Endothelial cell (in vitro differentiated cells): ENCODE measurements around the gene VPS26B. TPM values are rescaled to one million over a fixed set of nuclear protein-coding genes. Genes with fewer than 3 reads are reported as not detected.
"Not testable (repeated sequence)": the region's sequence is repeated elsewhere in the genome, so short reads cannot be mapped to it uniquely, and the experiment has no call there.

Experiments used
- DNase-seq: peaks from one replicate; pipeline ENCODE4 v3.0.0; 2021; ENCODE audit warnings: low spot score
- H3K27ac Mint-ChIP-seq: one replicate; pipeline ENCODE4 v1.8.0; 2021; ENCODE audit warnings: mixed read lengths, inconsistent platforms; ENCODE audit not compliant: unreplicated experiment
- H3K27me3 Mint-ChIP-seq: one replicate; pipeline ENCODE4 v1.8.0; 2021; ENCODE audit warnings: mild to moderate bottlenecking, moderate library complexity, mixed read lengths, inconsistent platforms; ENCODE audit not compliant: unreplicated experiment
- H3K36me3 Mint-ChIP-seq: one replicate; pipeline ENCODE4 v1.8.0; 2021; ENCODE audit warnings: mild to moderate bottlenecking, low read depth, mixed read lengths, inconsistent platforms; ENCODE audit not compliant: unreplicated experiment
- H3K4me1 Mint-ChIP-seq: one replicate; pipeline ENCODE4 v1.8.0; 2021; ENCODE audit warnings: mild to moderate bottlenecking, mixed read lengths, inconsistent platforms; ENCODE audit not compliant: unreplicated experiment
- H3K4me3 Mint-ChIP-seq: one replicate; pipeline ENCODE4 v1.8.0; 2021; ENCODE audit warnings: mild to moderate bottlenecking, mixed read lengths, inconsistent platforms; ENCODE audit not compliant: unreplicated experiment
- H3K9me3 Mint-ChIP-seq: one replicate; pipeline ENCODE4 v1.8.0; 2021; ENCODE audit warnings: mixed read lengths, inconsistent platforms; ENCODE audit not compliant: unreplicated experiment
- long read RNA-seq: library from polyadenylated mRNA; unstranded; transcript quantifications from one replicate; pipeline ENCODE4 v2.0.0, GENCODE V29; 2020; ENCODE audit not compliant: unreplicated experiment
- total RNA-seq: library from RNA; stranded (reverse); fragmentation: NEBNext Ultra II Directional; extraction: Animal tissue kit (Norgen Biotek cat#: 25700); gene quantifications from one replicate; pipeline ENCODE4 v1.2.1, GENCODE V29; 2021; ENCODE audit not compliant: unreplicated experiment
- TF ChIP-seq, protein P1 (sequence below): fragments of 200-600 bp; sonication (generic); IDR thresholded peaks from one replicate; pipeline ENCODE4 v1.5.0; 2021; ENCODE audit warnings: antibody characterized with exemption; ENCODE audit not compliant: unreplicated experiment

The VPS26B gene
- 132 TPM for total RNA-seq
- long read RNA-seq, transcript VPS26B-201 (6 exons, 3,691 nt), result major isoform, 67 of 79 reads
- long read RNA-seq, partial matches to known transcripts, result 1 of 79 reads
- long read RNA-seq, other reads (novel, unspliced or antisense), result 9 of 79 reads

DNA sequence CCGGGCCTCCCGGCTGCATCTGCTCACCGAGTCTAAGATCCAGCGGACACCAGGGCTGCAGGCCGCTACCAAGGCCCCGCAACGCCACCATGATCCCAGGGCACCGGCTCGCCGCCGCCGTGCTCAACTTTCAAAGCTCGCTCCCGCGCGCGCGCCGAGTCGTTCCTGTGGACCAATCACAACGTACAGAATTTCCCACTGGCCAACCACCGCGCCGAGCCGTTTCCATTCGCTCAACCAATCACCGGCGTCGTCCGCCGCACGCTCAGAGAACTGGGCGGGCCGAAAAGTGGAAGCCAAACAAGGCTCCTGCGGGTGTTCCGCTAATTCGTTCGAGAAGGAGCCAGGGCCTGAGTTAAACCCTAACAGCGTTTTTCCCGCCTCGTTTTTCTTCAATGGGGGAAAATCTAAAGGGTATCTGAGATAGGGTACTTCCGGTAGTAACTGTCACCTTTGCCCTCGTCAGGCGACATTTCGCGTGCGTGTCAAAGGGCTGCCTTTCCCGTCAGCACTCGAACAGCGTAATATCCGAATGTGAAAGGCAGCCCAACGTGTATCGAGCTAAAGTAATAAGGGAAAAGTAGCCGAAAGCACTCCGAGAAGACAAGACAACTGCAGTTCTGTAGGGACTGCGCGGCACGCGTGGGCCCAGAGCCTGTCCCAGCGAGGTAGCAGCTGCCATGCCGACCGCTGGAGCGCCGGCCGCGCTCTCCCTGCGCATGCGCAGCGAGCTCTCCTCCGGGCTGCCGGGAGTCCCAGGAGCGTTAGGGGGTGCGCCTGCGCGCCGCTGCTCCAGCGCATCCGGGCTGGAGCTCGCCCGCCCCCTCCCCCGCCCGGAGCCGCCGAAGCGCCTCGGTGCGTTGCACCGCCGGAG is at the start of gene VPS26B, which contains the start of gene NCAPD3:
VPS26B (plus strand) TSS at position 836 of the 874 bp plus-strand sequence. CDS start 452 bp downstream, outside the sequence.
NCAPD3 (minus strand) TSS at position 132 of the 874 bp plus-strand sequence; CDS start at position 91, 41 bp downstream.
- Mint-ChIP-seq H3K27ac (peak within 1 kb of the TSS; percentile 80), H3K4me3 (peak within 1 kb of the TSS; percentile 98), H3K36me3 (peaks cover 25% of the 10 kb centered on the region), H3K27me3 (peaks cover 10% of the 10 kb centered on the region), H3K9me3 (no peaks in the 10 kb centered on the region), H3K4me1 (peaks cover 48% of the 10 kb centered on the region)
- DNase-seq, result peak; percentile 97
- TF ChIP-seq, protein P1, sequence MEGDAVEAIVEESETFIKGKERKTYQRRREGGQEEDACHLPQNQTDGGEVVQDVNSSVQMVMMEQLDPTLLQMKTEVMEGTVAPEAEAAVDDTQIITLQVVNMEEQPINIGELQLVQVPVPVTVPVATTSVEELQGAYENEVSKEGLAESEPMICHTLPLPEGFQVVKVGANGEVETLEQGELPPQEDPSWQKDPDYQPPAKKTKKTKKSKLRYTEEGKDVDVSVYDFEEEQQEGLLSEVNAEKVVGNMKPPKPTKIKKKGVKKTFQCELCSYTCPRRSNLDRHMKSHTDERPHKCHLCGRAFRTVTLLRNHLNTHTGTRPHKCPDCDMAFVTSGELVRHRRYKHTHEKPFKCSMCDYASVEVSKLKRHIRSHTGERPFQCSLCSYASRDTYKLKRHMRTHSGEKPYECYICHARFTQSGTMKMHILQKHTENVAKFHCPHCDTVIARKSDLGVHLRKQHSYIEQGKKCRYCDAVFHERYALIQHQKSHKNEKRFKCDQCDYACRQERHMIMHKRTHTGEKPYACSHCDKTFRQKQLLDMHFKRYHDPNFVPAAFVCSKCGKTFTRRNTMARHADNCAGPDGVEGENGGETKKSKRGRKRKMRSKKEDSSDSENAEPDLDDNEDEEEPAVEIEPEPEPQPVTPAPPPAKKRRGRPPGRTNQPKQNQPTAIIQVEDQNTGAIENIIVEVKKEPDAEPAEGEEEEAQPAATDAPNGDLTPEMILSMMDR, result no peak

DNA sequence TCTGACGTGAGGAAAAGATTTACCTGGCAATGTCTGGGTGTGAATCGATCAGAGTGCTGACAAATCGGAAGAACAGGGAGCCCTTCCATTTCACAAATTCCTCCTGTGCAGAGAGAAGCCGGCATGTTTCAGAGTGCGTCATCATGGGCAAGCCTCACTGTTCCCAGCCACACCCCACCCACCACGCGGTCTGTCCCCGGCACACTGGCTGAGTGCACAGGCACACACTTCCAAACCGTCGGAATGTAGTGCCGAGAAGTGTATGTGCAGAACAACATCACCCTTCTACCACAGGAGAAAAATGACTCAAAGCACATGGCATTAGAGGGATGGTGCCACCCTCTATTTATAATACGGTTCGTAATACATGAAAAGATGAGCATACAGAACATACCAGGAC is 48.2 kb upstream of the VPS26B start:
- Mint-ChIP-seq H3K4me1 (no peaks in the 10 kb centered on the region), H3K27ac (no peak overlapping the region), H3K27me3 (no peaks in the 10 kb centered on the region), H3K9me3 (no peaks in the 10 kb centered on the region), H3K4me3 (peak overlapping the region; percentile 16), H3K36me3 (peaks cover 65% of the 10 kb centered on the region)
- TF ChIP-seq, protein P1, result no peak
- no peak for DNase-seq

DNA sequence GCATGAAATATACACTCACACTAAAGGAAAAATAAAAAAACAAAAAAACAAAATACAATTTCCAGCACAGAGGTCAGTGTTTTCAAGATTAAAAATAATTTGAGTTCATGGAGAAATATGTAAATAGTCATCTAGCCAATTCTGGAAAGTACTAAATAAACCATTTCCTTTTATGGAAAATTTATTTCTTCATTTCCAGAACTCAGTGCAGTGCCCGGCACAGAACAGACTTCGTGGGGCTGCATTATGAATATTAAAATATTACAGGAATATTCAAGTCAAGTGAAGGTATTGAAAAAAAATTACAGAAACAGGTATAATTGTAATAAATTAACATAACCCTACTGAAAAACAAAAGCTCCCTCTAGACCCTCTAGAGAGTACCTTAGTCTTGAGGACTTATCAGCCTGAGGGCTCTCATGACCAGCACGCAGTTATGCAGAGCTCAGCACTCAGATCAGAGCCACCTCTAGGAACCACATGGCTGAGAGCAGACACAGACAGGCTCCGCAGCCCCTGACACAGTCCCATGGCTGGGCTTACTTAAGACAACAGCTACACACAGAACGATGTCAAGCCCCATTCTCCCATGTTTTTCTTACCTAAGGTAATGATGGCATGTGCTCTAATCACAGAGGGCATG is 46.3 kb upstream of the VPS26B start:
- no peak for DNase-seq
- Mint-ChIP-seq H3K36me3 (peaks cover 50% of the 10 kb centered on the region), H3K27me3 (no peaks in the 10 kb centered on the region), H3K4me3 (peak overlapping the region; percentile 23), H3K4me1 (no peaks in the 10 kb centered on the region), H3K27ac (no peak overlapping the region), H3K9me3 (no peaks in the 10 kb centered on the region)
- TF ChIP-seq, protein P1, result no peak

DNA sequence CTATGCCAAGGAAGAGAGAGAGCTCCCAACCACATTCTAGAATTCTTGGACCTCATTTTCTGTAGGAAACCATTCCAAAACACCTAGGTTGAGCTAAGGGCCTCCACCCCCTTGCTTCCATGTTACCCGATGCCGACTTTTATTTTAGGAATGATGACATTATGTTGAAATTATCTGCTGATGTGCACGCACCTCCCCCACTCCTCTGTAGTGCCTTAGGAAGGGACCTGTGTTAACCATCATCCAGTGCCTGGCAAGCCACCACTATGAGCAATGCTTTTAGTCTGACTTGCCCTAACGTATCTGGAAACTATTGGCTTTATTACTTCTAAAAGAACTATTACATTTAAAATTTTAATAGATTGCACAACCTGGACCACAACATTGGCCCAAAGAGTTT is 42.8 kb upstream of the VPS26B start:
- TF ChIP-seq, protein P1, result no peak
- Mint-ChIP-seq H3K4me3 (no peak overlapping the region), H3K27ac (no peak overlapping the region), H3K36me3 (peaks cover 36% of the 10 kb centered on the region), H3K27me3 (no peaks in the 10 kb centered on the region), H3K4me1 (no peaks in the 10 kb centered on the region), H3K9me3 (no peaks in the 10 kb centered on the region)
- no peak for DNase-seq

DNA sequence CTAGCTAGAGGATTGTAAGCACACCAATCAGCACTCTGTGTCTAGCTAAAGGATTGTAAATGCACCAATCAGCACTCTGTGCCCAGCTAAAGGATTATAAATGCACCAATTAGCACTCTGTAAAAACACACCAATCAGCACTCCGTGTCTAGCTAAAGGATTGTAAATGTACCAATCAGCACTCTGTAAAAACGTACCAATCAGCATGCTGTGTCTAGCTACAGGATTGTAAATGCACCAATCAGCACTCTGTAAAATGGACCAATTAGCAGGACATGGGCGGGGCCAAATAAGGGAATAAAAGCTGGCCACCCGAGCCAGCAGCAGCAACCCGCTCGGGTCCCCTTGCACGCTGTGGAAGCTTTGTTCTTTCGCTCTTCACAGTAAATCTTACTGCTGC is 36.4 kb upstream of the VPS26B start:
- H3K27me3 Mint-ChIP-seq, H3K4me3 Mint-ChIP-seq, H3K9me3 Mint-ChIP-seq, DNase-seq, H3K4me1 Mint-ChIP-seq, H3K27ac Mint-ChIP-seq: not testable (repeated sequence)
- peaks cover 66% of the 10 kb centered on the region for H3K36me3 Mint-ChIP-seq
